GOT3 (cell line): ENCODE measurements around the gene ZNF85.
"Not testable (repeated sequence)": the region's sequence is repeated elsewhere in the genome, so short reads cannot be mapped to it uniquely, and the experiment has no call there.

ENCODE experiments used
- DNase-seq: peaks from one replicate; lab custom pipeline; 2025; ENCODE audit warnings: mixed read lengths; lab: John Stamatoyannopoulos, UW

Gene ZNF85

DNA sequence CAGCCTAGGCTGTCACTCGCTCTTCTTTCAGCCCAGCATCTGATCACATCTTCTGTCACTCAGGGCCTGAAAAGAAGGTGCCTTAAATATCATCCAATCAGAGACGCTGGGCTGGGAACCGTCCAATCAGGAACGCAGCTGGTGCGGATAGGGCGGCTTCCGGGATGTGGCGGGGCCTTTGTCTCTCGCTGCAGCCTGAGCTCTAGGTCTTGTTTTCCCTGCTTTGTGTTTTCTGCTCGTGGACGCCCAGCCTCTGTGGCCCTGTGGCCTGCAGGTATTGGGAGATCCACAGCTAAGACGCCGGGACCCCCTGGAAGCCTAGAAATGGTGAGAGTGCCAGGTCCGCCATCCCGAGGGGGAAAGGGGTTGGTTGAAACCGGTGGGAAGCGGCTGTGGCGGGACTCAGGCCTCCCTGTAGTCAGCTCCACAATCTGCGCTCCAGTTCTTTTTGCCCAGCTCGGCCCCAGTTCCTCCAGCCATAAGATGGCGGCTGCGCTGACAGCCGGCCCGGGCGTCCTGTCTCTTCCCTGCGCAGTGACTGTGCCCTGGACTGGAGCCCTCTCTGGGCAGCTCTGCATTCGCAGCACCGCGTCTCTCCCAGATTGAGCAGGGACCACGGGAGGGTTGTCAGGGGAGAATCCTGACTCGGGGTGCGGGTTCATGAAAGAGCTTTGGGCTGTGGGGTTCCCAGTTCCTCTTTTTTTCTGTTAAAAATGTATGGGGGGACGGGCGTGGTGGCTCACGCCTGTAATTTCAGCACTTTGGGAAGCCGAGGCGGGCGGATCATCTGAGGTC is at the start of gene ZNF85:
Gene ZNF85, plus strand, starts transcription at position 175 of the 795 bp plus-strand sequence. Its CDS starts 150 bp downstream, at position 325.
- peak; percentile 35 for DNase-seq

- no peak for DNase-seq
Measured at GRCh38 chr19:20879501-20879900, 43.5 kb upstream of the ZNF85 start.

- DNase-seq: no peak
Measured at GRCh38 chr19:20912973-20913372, 10.1 kb upstream of the ZNF85 start.

DNA sequence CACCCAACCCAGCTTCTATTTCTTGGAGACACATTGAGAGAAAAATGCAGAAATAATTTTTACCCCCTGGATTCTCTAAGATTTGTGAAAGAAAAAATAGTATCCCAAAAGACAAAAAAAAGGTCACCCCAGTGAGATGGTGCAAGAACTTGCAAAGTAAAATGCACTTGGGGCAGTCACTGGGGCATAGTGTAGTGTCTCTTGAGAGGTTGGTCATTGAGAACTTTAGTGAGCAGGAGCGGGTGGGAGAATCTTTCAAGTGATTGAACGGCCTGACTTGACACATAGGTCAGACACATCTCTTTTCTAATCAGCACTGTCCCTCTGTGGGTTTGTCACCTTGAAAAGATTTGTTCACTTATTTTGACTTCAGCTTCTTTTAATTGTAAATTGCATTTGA is 2.4 kb downstream of the ZNF85 start:
- DNase-seq: no peak

GRCh38 chr19:20926796-20927195 is 3.7 kb downstream of the ZNF85 start:
- no peak for DNase-seq

GRCh38 chr19:20928371-20928770 is 5.3 kb downstream of the ZNF85 start:
- no peak for DNase-seq

GRCh38 chr19:20936322-20936947 is 13.4 kb downstream of the ZNF85 start:
- not testable (repeated sequence) for DNase-seq

DNA sequence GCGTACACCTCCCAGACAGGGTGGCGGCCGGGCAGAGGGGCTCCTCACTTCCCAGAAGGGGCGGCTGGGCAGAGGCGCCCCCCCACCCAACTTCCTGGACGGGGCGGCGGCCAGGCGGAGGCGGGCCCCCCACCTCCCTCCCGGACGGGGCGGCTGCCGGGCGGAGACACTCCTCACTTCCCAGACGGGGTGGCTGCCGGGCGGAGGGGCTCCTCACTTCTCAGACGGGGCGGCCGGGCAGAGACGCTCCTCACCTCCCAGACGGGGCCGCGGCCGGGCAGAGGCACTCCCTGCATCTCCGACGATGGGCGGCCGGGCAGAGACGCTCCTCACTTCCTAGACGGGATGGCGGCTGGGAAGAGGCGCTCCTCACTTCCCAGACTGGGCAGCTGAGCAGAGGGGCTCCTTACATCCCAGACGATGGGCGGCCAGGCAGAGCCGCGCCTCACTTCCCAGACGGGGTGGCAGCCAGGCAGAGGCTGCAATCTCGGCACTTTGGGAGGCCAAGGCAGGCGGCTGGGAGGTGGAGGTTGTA is 29.6 kb downstream of the ZNF85 start:
- DNase-seq: not testable (repeated sequence)

GRCh38 chr19:20964798-20965197 is 41.7 kb downstream of the ZNF85 start:
- DNase-seq: no peak

- DNase-seq: no peak
Measured at GRCh38 chr19:20968092-20968491, 45.0 kb downstream of the ZNF85 start.

DNA sequence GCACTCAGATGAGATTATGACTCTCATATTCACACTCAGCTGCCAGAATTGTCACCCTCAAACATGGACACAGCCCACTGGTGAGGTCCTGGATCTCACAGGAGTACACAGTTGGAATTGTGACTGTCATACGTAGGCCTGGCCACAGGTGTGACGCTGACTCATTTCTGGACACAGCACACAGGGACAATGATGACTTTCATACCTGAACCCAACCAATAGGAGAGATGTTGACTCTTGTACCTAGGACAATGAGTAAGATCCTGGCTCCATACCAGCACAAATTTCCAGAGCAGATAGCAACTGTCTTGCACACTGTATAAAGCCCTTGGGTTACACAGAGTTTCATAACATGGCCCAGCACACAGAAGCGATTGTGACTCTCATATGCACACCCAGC is 46.4 kb downstream of the ZNF85 start:
- no peak for DNase-seq

DNA sequence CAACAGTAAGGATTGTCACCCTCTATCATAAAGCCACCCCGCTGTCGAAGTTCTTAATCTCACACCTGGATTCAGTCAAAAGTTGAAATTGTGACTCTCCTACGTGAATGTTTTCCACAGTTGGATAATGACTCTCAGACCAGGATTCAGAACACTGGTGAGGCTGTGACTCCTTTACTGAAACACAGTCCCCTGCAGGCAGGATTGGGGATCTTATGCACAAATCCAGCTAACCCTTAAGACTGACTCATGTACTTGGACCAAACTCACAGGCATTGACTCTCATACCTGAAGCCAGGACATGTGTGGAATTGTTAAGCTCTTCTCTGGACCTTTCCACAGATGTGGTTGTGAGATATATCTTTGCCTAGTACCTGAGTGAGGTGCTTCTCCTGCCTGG is 46.8 kb downstream of the ZNF85 start:
- no peak for DNase-seq

DNA sequence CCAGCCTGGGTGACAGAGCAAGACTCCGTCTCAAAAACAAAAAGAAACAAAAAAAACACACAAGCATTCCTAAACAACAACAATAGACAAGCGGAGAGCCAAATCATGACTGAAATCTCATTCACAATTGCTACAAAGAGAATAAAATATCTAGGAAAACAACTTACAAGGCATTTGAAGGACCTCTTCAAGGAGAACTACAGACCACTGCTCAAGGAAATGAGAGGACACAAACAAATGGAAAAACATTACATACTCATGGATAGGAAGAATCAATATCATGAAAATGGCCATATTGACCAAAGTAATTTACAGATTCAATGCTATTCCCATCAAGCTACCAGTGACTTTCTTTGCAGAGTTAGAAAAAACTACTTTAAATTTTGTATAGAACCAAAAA is 69.7 kb downstream of the ZNF85 start:
- DNase-seq: not testable (repeated sequence)

- no peak for DNase-seq
Measured at GRCh38 chr19:20999731-21000352, 76.8 kb downstream of the ZNF85 start.
